CD4-positive, alpha-beta T cell treated with Interleukin-21 for 1 hour (primary cell): Measurements from ENCODE around the gene PEAK1.

ENCODE experiments used
- DNase-seq: peaks from one replicate; pipeline ENCODE4 v3.0.0-alpha.2; 2020

Gene PEAK1

GRCh38 chr15:77083381-77084160, 336.3 kb downstream of the PEAK1 start:
- peak; percentile 67 for DNase-seq

- no peak for DNase-seq
These were observed 337.9 kb downstream of the PEAK1 start for GRCh38 chr15:77081971-77082370.

- no peak for DNase-seq
These were observed 343.5 kb downstream of the PEAK1 start for GRCh38 chr15:77076323-77076915.

GRCh38 chr15:77075528-77075927, 344.4 kb downstream of the PEAK1 start:
- DNase-seq = no peak

- DNase-seq = no peak
These were observed 345.6 kb downstream of the PEAK1 start for GRCh38 chr15:77074350-77074749.

- DNase-seq = no peak
These were observed 348.3 kb downstream of the PEAK1 start for GRCh38 chr15:77071305-77072223.

- peak; percentile 93 for DNase-seq
These were observed 349.2 kb downstream of the PEAK1 start, which contains the start of gene TSPAN3 for GRCh38 chr15:77070495-77071304. TSPAN3 (minus strand) TSS chr15:77071109; CDS start chr15:77070954, 155 bp downstream.

- no peak for DNase-seq
These were observed 349.8 kb downstream of the PEAK1 start for GRCh38 chr15:77070180-77070494.

GRCh38 chr15:77069521-77070121, 350.3 kb downstream of the PEAK1 start:
- DNase-seq = no peak

- DNase-seq = no peak
These were observed 351.3 kb downstream of the PEAK1 start for GRCh38 chr15:77068633-77069032.

- no peak for DNase-seq
These were observed 352.1 kb downstream of the PEAK1 start for GRCh38 chr15:77067691-77068367.

- no peak for DNase-seq
These were observed 352.8 kb downstream of the PEAK1 start for GRCh38 chr15:77066971-77067690.

GRCh38 chr15:77064539-77065308, 355.2 kb downstream of the PEAK1 start:
- DNase-seq = no peak

GRCh38 chr15:77064063-77064462, 355.8 kb downstream of the PEAK1 start:
- no peak for DNase-seq

- no peak for DNase-seq
These were observed 356.7 kb downstream of the PEAK1 start for GRCh38 chr15:77063249-77063648.

GRCh38 chr15:77060546-77060945, 359.4 kb downstream of the PEAK1 start:
- DNase-seq = no peak

- DNase-seq = no peak
These were observed 360.0 kb downstream of the PEAK1 start for GRCh38 chr15:77059786-77060361.

- no peak for DNase-seq
These were observed 361.4 kb downstream of the PEAK1 start for GRCh38 chr15:77058468-77058867.

GRCh38 chr15:77057685-77058084, 362.2 kb downstream of the PEAK1 start:
- DNase-seq = no peak

- no peak for DNase-seq
These were observed 362.8 kb downstream of the PEAK1 start for GRCh38 chr15:77057072-77057471.
